ENCODE data around the gene YLPM1.

DNA sequence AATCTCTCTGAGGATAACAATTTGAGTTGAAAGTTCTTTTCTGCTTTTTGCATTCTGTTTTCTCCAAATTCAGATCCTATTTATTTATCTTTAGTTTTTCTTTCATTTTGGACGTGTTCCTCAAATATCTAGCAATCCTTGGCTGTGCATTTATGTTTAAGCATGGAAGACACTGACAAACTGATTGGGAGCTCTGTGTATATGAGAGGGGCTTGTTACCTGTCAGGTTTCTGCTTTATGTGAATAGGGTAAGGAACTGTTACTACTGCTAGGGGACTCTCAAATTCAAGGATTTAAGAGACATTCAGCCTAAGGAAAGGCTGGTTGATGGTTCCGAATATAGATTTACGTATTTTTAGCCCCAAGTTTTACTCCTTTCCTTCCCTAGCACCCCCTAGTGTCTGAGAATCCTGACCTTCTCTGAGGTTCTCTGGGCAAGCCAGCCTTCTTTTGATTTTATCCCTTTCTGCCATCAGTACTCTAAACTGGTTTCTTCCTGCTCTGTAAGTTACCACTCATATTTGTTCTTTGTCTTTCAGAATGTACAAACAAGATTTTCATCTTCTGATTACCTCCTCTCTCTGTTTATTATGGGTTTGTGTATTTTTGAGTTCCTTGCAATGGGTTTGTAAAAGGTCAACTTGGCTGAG lies 30.5 kb downstream of the YLPM1 start:
- TF ChIP-seq, protein P1, sequence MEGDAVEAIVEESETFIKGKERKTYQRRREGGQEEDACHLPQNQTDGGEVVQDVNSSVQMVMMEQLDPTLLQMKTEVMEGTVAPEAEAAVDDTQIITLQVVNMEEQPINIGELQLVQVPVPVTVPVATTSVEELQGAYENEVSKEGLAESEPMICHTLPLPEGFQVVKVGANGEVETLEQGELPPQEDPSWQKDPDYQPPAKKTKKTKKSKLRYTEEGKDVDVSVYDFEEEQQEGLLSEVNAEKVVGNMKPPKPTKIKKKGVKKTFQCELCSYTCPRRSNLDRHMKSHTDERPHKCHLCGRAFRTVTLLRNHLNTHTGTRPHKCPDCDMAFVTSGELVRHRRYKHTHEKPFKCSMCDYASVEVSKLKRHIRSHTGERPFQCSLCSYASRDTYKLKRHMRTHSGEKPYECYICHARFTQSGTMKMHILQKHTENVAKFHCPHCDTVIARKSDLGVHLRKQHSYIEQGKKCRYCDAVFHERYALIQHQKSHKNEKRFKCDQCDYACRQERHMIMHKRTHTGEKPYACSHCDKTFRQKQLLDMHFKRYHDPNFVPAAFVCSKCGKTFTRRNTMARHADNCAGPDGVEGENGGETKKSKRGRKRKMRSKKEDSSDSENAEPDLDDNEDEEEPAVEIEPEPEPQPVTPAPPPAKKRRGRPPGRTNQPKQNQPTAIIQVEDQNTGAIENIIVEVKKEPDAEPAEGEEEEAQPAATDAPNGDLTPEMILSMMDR (IDR thresholded peaks at IDR 0.05), result peak; percentile 53
- TF ChIP-seq EZH2 (IDR thresholded peaks at IDR 0.05), result no peak
- no peak for TF ChIP-seq EZH2phosphoT487 (IDR thresholded peaks at IDR 0.05)

Measured in neural progenitor cell (in vitro differentiated cells).